ENCODE data around the gene FILIP1.
A peak's percentile ranks its signal among the peaks of the same experiment; 100 is the strongest.

The FILIP1 gene

GRCh38 chr6:75262716-75263400, 230.7 kb downstream of the FILIP1 start:
- Histone ChIP-seq H3K9ac (ENCODE audit: low read depth, low read length) (no peak overlapping the region), H3K4me3 (ENCODE audit: low read depth, low read length) (no peak overlapping the region), H3K36me3 (ENCODE audit: control insufficient read depth, insufficient read depth, low read length) (no peaks in the 10 kb centered on the region), H3K27me3 (ENCODE audit: control insufficient read depth, insufficient read depth, low read length) (no peaks in the 10 kb centered on the region), H3K4me1 (ENCODE audit: control insufficient read depth, insufficient read depth, low read length) (peaks cover 5% of the 10 kb centered on the region), H3K9me3 (ENCODE audit: control insufficient read depth, insufficient read depth, low read length) (no peaks in the 10 kb centered on the region)

GRCh38 chr6:75261299-75261698, 232.3 kb downstream of the FILIP1 start:
- no peaks in the 10 kb centered on the region for H3K9me3 ChIP-seq (ENCODE audit: control insufficient read depth, insufficient read depth, low read length)
- H3K4me1 ChIP-seq (ENCODE audit: control insufficient read depth, insufficient read depth, low read length): no peaks in the 10 kb centered on the region
- no peak overlapping the region for H3K9ac ChIP-seq (ENCODE audit: low read depth, low read length)
- no peak overlapping the region for H3K4me3 ChIP-seq (ENCODE audit: low read depth, low read length)
- H3K27me3 ChIP-seq (ENCODE audit: control insufficient read depth, insufficient read depth, low read length): no peaks in the 10 kb centered on the region
- no peaks in the 10 kb centered on the region for H3K36me3 ChIP-seq (ENCODE audit: control insufficient read depth, insufficient read depth, low read length)

DNA sequence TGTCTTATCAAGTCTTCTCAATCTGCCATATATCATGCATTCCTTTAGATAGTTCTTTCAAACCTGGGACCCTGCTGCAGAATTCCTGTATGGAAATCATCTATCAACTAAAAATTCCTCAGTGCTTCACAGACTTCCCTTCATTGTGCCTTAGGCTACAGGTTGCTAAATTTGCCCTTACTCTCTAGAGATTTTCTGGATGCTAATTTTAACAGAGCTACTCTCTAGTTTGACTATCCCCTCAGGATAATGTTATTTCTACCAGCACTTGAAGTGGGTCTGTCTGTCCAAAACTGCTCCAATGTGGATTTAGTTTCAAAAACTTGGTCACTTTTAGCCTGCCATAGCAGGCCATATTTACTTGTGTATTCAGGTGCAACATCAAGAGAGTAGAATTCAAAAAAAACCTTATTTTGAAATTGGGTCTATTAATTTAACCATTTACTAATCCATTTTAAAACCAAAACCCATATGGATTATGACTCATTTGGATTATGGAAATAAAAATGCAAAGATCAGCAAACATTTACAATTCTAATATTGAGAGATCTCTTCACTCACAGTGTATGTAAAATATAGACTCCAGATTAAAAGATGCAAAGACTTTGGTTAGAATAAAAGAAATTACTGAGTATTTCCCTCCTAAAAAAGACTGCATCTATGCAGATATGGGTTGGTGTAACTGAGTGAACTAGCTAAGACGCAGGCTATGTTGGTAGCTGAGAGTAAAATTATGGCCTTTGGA, 236.1 kb downstream of the FILIP1 start:
- Histone ChIP-seq H3K4me1 (ENCODE audit: control insufficient read depth, insufficient read depth, low read length) (peaks cover under 1% of the 10 kb centered on the region), H3K9ac (ENCODE audit: low read depth, low read length) (no peak overlapping the region), H3K9me3 (ENCODE audit: control insufficient read depth, insufficient read depth, low read length) (no peaks in the 10 kb centered on the region), H3K36me3 (ENCODE audit: control insufficient read depth, insufficient read depth, low read length) (no peaks in the 10 kb centered on the region), H3K27me3 (ENCODE audit: control insufficient read depth, insufficient read depth, low read length) (no peaks in the 10 kb centered on the region), H3K4me3 (ENCODE audit: low read depth, low read length) (no peak overlapping the region)

DNA sequence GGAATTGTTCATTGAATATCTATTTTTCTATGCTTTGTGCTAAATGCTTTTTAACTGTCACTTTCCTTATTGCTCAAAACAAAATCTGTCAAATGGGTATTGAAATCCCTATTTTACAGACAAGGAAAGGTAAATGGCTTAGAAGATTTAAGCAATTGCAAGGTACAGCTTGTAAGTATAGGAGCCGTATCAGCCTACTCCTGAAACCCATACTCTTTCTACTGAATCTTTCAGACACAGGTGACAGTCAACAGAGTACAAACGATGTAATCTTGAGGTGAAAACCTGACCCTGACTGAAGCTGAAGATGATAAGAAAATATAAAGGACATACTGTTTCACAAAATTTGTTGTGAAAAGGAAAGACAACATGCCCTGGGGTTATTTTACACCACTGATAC, 243.0 kb downstream of the FILIP1 start:
- Histone ChIP-seq H3K9me3 (ENCODE audit: control insufficient read depth, insufficient read depth, low read length) (no peaks in the 10 kb centered on the region), H3K4me3 (ENCODE audit: low read depth, low read length) (no peak overlapping the region), H3K27me3 (ENCODE audit: control insufficient read depth, insufficient read depth, low read length) (no peaks in the 10 kb centered on the region), H3K36me3 (ENCODE audit: control insufficient read depth, insufficient read depth, low read length) (no peaks in the 10 kb centered on the region), H3K4me1 (ENCODE audit: control insufficient read depth, insufficient read depth, low read length) (peaks cover 25% of the 10 kb centered on the region), H3K9ac (ENCODE audit: low read depth, low read length) (no peak overlapping the region)

DNA sequence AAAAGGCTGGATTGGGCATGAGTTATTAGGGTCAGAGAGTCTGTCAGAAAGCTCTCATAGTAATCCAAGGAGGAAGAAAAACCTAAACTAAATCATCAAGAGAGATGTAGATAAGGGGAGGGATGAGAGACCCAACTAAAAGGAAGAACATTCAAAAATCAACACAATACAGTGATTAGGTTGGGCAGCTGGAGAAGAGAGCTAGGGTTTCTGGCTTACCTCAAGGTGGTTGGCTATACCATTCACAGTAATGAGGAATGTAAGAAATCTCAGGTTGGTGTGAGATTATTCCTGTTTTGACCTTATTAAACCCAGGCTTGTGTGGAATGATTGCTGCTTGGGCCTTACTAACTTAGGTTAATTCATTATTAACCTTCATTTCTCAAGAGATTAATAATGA, 243.8 kb downstream of the FILIP1 start:
- Histone ChIP-seq H3K36me3 (ENCODE audit: control insufficient read depth, insufficient read depth, low read length) (no peaks in the 10 kb centered on the region), H3K27me3 (ENCODE audit: control insufficient read depth, insufficient read depth, low read length) (no peaks in the 10 kb centered on the region), H3K4me3 (ENCODE audit: low read depth, low read length) (no peak overlapping the region), H3K4me1 (ENCODE audit: control insufficient read depth, insufficient read depth, low read length) (peaks cover 25% of the 10 kb centered on the region), H3K9me3 (ENCODE audit: control insufficient read depth, insufficient read depth, low read length) (no peaks in the 10 kb centered on the region), H3K9ac (ENCODE audit: low read depth, low read length) (no peak overlapping the region)

GRCh38 chr6:75246386-75246785, 247.2 kb downstream of the FILIP1 start:
- Histone ChIP-seq H3K4me3 (ENCODE audit: low read depth, low read length) (no peak overlapping the region), H3K4me1 (ENCODE audit: control insufficient read depth, insufficient read depth, low read length) (peaks cover 17% of the 10 kb centered on the region), H3K36me3 (ENCODE audit: control insufficient read depth, insufficient read depth, low read length) (no peaks in the 10 kb centered on the region)

GRCh38 chr6:75244063-75244584, 249.5 kb downstream of the FILIP1 start:
- Histone ChIP-seq H3K36me3 (ENCODE audit: control insufficient read depth, insufficient read depth, low read length) (peaks cover 5% of the 10 kb centered on the region), H3K9ac (ENCODE audit: low read depth, low read length) (peak overlapping the region; percentile 80), H3K27me3 (ENCODE audit: control insufficient read depth, insufficient read depth, low read length) (no peaks in the 10 kb centered on the region), H3K4me3 (ENCODE audit: low read depth, low read length) (peak overlapping the region; percentile 70), H3K9me3 (ENCODE audit: control insufficient read depth, insufficient read depth, low read length) (no peaks in the 10 kb centered on the region), H3K4me1 (ENCODE audit: control insufficient read depth, insufficient read depth, low read length) (peaks cover 2% of the 10 kb centered on the region)

More at GRCh38 chr6:75246386-75246785, 247.2 kb downstream of the FILIP1 start:
- Histone ChIP-seq H3K9ac (ENCODE audit: low read depth, low read length) (no peak overlapping the region), H3K27me3 (ENCODE audit: control insufficient read depth, insufficient read depth, low read length) (no peaks in the 10 kb centered on the region), H3K9me3 (ENCODE audit: control insufficient read depth, insufficient read depth, low read length) (no peaks in the 10 kb centered on the region)

- H3K27me3 ChIP-seq (ENCODE audit: control insufficient read depth, insufficient read depth, low read length): no peaks in the 10 kb centered on the region
- no peaks in the 10 kb centered on the region for H3K9me3 ChIP-seq (ENCODE audit: control insufficient read depth, insufficient read depth, low read length)
- H3K4me1 ChIP-seq (ENCODE audit: control insufficient read depth, insufficient read depth, low read length): peaks cover 2% of the 10 kb centered on the region
- peaks cover 10% of the 10 kb centered on the region for H3K36me3 ChIP-seq (ENCODE audit: control insufficient read depth, insufficient read depth, low read length)
- peak within 1 kb of the TSS; percentile 80 for H3K9ac ChIP-seq (ENCODE audit: low read depth, low read length)
- peak within 1 kb of the TSS; percentile 70 for H3K4me3 ChIP-seq (ENCODE audit: low read depth, low read length)
Observed at GRCh38 chr6:75243333-75244062, 250.1 kb downstream of the FILIP1 start, which contains the start of gene COX7A2. Gene COX7A2 (minus strand): TSS chr6:75243801. CDS start chr6:75243734, 67 bp downstream.

All from iPS-15b (cell line).